Measurements from ENCODE around the gene DRG2. TPM values are rescaled to one million over a fixed set of nuclear protein-coding genes. Genes with fewer than 3 reads are reported as not detected.

Gene DRG2
- total and polyA plus RNA-seq, 2 of the 4 experiments (the other 2 are of a cell fraction), result 43.6 to 45.1 TPM

DNA sequence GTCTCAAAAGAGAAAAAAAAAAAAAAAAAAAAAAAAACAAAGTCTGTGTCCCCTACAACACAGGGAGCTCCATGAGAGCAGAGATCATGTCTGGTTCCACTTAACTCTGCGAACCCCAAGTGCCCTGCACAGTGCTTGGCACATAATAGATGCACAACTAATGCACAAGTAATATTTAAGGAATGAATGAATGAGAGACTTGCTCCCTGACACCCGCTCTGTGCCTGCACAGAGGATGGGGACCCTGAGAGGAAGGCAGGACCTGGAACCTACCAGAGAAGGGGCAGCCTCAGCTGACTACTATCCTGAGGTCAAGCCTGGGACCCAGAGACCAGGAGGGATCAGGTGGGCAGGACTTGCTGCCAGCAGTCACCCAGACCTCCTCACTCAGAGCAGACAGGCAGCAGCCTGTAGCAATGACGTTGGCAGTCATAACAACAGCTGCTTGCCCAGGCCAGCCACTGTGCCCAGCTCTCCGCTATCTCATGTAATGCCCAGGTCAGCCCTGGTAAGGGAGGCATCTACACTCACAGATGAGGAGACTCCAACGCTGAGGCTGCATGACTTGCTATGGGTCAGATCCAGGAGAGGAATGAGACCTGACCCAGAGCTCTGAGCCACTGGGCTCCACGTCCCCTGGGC, 23.7 kb downstream of the DRG2 start:
- Histone ChIP-seq H3K9me1 (ENCODE audit: insufficient read depth, low read length) (peaks cover 4% of the 10 kb centered on the region), H2BK5ac (ENCODE audit: low read depth, low read length, poor library complexity, severe bottlenecking) (no peak overlapping the region), H3K36me3 (ENCODE audit: control insufficient read depth, insufficient read depth, low read length) (peaks cover 8% of the 10 kb centered on the region; the same call in 1 of the 2 replicates), H3K9ac (ENCODE audit: low read depth, low read length) (no peak overlapping the region), H3K79me1 (ENCODE audit: low read depth in 1 of 2, low read length in 2 of 2) (no peaks in the 10 kb centered on the region), H3K14ac (replicated peaks; ENCODE audit: low read depth, low read length) (no peak overlapping the region), H2AK5ac (ENCODE audit: low read depth, low read length) (no peak overlapping the region), H2BK20ac (ENCODE audit: low read depth, low read length) (no peak overlapping the region), H2AK9ac (replicated peaks; ENCODE audit: low read depth, low read length, poor library complexity) (no peak overlapping the region), H3K4me1 (ENCODE audit: control insufficient read depth, insufficient read depth, low read length) (no peaks in the 10 kb centered on the region), H3K4ac (ENCODE audit: low read depth, low read length) (no peak overlapping the region), H3K27ac (ENCODE audit: insufficient read depth, low read length) (no peak overlapping the region), H3K23ac (ENCODE audit: low read depth, low read length) (no peak overlapping the region), H2BK15ac (ENCODE audit: low read depth, low read length) (no peak overlapping the region), H3K27me3 (ENCODE audit: control insufficient read depth, insufficient read depth, low read length) (no peaks in the 10 kb centered on the region), H4K91ac (ENCODE audit: insufficient read depth, low read depth, low read length) (no peak overlapping the region), H4K8ac (ENCODE audit: low read depth in 2 of 2, low read length in 2 of 2) (no peak overlapping the region), H3K4me2 (ENCODE audit: low read depth, low read length) (no peak overlapping the region), H2AFZ (replicated peaks; ENCODE audit: low read length, poor library complexity) (no peak overlapping the region), H4K20me1 (ENCODE audit: insufficient read depth, low read length) (no peaks in the 10 kb centered on the region), H3K56ac (ENCODE audit: extremely low read depth, insufficient read depth, low read length) (no peak overlapping the region), H4K5ac (ENCODE audit: low read depth, low read length) (no peak overlapping the region), H2BK120ac (ENCODE audit: low read depth, low read length) (no peak overlapping the region), H3K9me3 (ENCODE audit: control insufficient read depth, insufficient read depth, low read length) (no peaks in the 10 kb centered on the region), H3K18ac (ENCODE audit: low read depth, low read length) (no peak overlapping the region), H3K4me3 (ENCODE audit: insufficient read depth, low read depth, low read length) (no peak overlapping the region)
- in situ Hi-C loops (cut with MboI; ENCODE audit: low sequenced_read_pairs), result no loop called here
- 57% methylated on average over 1 of the region's 6 CpGs; no CpG with 5 or more reads in 1 of the 2 experiments for WGBS, 2 experiments (ENCODE audit: extremely low coverage in 2 of 2, insufficient read length in 1 of 2)
- ChIA-PET POLR2A (ENCODE audit: unreplicated experiment) (no interaction called here), CTCF (no interaction called here)
- ATAC-seq (ENCODE audit: low read depth) (no peak), DNase-seq (no peak)
- dilution Hi-C loops (cut with HindIII; ENCODE audit: low sequenced_read_pairs, unreplicated experiment), result no loop called here
- no peak for TF ChIP-seq FOS (IDR thresholded peaks at IDR 0.05; ENCODE audit: low read depth, low read length)
- no peak for TF ChIP-seq CEBPB (IDR thresholded peaks at IDR 0.05; ENCODE audit: low read depth, low read length)
- TF ChIP-seq SMC3 (IDR thresholded peaks at IDR 0.05; ENCODE audit: low read depth, low read length), result no peak
- TF ChIP-seq POLR2A (IDR thresholded peaks at IDR 0.05; ENCODE audit: low read depth, low read length), result no peak
- intact Hi-C loops (cut with micrococcal nuclease), result no loop called here
- no TSS peak for BruUV-seq (replicated peaks)

Measured in IMR-90 (cell line).